Kidney tubule cell (primary cell): ENCODE results near the gene UBE2H.
"Not testable (repeated sequence)": the region's sequence is repeated elsewhere in the genome, so short reads cannot be mapped to it uniquely, and the experiment has no call there.

ENCODE experiments used
- DNase-seq: peaks from one replicate; pipeline ENCODE4 v3.0.0-alpha.2; 2018; ENCODE audit warnings: low spot score

UBE2H gene

GRCh38 chr7:129908181-129908580 lies 44.6 kb downstream of the UBE2H start:
- no peak for DNase-seq

DNA sequence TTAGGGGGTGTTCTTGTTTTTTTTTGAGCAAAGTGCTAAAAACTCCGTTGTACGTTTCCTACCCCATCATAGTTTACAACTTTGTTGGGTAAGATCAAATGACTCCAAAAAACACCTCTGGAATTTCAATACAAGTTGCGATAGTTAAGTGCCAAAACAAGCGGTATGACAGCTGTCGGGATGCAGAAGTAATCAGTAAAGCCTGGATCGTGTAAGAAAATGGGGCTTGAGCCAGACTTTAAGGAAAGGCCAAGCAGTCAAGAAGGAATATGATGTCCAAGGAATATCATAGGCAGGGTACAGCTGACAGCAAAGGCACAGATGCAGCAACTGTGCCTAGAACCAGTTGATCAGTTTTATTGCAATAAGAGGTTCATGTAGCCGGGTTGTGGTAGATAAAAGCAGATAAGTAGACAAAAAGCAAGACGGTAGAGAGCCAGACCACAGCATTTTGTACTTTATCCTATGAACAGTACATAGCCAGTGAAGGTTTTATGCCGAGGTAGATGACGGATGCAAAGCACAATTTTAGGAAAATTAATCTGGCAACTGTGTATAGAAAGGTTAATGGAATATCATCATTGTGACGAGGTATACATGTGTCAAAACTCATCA lies 45.5 kb downstream of the UBE2H start:
- DNase-seq, result no peak

DNA sequence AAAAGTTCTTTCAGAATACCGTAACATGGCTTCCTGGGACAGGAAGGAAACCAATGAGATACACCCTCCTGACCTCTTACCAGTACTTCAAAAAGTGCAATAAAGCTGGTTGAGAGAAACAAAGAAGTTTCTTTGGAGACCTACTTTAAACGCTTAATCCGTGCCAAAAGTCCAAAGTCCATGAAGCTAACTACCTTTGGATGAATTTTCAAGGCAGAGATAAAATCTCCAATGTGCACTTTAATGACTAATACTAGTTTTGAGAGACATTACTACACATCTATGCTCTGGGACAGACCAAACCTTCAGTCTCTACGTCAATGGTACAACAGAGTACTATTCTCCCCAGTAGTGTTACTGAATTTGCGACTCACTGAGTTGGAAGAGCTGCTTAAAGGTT lies 46.1 kb downstream of the UBE2H start:
- peak; percentile 78 for DNase-seq

DNA sequence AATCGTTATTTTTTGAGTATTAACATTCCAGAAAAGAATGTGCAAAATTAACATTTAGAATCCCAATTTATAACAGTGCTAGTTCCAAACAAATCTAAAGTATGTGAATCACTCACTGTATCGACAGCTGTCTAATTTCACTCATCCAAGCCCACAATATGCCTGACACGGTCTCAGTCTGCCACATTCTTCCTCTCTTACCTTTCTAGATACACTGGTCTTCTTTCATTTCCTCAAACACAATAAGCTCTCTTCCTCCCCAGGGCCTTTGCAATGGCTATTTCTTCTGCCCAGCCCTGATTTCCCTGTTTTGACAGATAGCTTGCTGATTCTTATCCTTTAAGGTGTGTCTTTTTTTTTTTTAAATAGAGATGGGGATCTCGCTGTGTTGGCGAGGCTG lies 48.8 kb downstream of the UBE2H start:
- DNase-seq, result no peak

DNA sequence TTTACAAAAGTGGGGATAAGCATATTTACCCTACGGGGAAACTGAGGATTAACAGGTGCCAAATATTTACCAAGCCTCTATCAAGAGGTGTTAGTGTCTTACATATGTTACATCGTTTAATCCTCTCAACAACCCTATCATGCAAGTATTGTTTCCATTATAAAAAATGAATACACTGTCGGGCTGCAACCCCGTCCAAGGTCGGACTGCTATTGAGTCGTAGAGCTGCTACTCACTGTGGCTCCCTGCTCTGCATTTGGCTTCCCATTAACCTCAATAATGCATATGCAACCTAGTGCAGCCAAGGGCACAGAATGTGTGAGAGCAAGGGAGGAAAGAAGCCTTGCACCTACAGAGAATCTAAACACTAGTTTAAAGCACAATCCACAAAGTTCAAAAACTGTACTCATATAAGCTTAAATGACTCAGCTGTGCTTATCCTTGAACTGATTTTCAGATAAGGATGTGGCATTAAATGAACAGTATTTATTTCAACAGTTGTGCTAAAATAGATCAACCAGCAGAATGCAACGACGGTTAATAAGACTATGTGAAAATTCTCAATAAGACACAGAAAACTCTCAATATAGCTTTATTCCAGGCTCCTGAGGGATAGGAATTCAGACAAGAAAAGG lies 49.9 kb downstream of the UBE2H start:
- no peak for DNase-seq

GRCh38 chr7:129898502-129899160 lies 54.1 kb downstream of the UBE2H start:
- no peak for DNase-seq

DNA sequence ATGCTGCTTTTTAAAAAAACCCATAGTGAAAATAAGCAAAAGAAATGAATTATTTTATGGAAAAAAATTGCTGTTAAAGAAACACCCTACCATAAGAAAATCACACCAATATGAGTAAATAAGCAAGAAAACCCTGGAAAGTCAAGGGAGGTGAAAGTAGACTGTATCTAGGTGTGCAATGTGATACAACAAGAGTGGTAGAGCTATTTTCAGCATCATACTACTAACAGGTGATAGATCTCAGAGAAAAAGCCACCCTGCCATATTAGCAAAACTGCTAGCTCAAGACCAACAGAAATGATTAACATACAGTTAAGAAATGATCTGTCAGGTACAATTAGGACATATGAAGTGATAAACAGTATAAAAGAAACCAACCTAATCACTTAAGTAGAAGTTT lies 54.8 kb downstream of the UBE2H start:
- no peak for DNase-seq

DNA sequence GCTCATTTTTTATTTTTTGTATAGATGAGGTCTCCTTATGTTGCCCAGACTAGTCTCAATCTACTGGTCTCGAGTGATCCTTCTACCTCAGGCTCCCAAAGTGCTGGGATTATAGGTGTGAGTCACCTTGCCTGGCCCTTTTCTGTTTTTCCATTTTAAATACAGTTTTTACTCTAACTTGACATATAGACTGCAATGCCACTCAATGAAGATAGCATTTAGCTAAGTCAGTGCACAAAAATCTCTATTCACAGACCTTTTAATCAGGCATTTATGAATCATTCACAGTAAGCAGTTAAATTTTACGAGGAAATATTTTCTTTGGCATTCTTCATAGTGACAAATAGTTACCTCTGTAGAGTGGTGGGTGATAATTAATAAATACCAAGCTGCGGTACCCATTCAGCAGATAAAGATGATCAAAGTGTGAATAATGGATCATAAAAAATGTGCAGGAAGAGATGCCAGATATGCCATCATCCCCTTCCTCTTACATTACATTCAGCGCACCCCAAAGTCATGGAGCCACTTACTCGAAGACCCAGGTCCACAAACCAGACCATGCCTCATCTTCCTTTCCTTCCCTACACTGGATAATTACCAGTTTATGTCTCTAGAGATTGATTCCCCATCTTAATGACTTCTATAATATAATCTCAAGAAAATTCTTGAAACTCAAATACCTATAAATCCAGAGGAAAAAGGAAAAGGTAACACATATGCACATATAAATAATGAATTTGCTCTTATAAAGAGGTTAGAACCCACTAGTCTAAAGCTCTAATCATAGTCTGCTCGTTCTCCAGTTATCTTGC lies 56.0 kb downstream of the UBE2H start:
- peak; percentile 89 for DNase-seq

- not testable (repeated sequence) for DNase-seq
These were observed 58.6 kb downstream of the UBE2H start for GRCh38 chr7:129894184-129894583.

DNA sequence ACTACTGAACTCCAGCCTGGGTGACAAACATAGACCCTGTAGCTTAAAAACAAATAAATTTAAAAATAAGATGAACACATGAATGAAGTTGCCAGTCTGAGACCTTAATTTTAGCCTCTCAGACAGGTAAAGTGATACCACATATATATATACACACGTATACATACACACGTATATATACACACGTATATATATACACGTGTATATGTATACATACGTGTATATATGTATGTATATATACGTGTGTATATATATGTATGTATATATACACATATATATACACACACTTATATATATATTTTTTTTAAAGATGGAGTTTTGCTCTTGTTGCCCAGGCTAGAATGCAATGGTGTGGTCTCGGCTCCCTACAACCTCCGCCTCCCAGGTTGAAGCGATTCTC lies 62.7 kb downstream of the UBE2H start:
- DNase-seq, result no peak

DNA sequence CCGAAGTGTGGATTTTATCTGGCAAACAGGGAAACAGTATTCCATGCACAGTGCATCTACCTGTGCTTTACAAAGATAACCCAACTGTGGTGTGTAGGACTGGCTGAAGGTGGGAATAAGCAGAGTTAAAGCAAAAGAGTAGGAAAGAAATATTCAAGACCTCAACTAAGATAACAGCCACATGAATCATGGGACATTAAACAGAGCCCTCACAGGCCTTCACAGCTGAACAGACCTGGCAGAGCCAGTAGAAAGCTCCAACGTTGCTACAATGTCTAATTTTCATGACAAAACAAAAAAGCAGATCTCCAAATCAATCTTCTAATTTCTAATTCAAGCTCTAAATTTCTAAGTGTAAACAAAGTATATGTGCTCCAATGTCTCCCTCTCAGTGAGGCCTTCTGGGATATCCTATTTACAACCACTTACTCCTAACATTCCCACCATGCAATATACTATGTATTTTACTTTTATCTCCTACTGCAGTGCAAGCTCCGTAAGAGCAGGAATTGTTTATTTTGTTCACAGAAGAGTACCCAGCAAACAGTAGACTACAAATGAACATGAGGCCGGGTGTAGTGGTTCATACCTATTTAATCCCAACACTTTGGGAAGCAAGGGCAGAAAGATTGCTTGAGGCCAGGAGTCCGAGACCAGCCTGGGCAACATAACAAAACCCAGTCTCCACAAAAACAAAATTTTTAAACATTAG lies 63.5 kb downstream of the UBE2H start:
- peak; percentile 47 for DNase-seq

DNA sequence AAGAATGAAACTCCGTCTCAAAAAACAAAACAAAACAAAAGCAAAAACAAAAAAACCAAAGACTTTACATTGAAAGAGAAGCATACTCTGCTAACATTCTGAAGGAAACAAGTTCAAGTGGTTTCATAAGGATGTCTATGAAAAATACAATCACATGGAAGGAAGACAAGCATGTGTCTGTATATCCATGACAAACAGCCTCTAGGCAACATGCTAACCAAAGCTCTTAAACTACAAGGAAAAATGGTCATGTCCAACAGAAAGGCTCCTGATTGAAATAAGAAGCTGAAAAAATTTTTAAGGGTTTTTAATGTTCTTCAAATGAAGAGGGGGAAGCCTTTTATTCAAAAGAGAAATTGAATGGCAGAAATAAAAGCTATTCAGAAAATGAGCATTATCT lies 64.9 kb downstream of the UBE2H start:
- DNase-seq, result no peak

- DNase-seq, result peak; percentile 42
These were observed 66.0 kb downstream of the UBE2H start for GRCh38 chr7:129886818-129887186.

DNA sequence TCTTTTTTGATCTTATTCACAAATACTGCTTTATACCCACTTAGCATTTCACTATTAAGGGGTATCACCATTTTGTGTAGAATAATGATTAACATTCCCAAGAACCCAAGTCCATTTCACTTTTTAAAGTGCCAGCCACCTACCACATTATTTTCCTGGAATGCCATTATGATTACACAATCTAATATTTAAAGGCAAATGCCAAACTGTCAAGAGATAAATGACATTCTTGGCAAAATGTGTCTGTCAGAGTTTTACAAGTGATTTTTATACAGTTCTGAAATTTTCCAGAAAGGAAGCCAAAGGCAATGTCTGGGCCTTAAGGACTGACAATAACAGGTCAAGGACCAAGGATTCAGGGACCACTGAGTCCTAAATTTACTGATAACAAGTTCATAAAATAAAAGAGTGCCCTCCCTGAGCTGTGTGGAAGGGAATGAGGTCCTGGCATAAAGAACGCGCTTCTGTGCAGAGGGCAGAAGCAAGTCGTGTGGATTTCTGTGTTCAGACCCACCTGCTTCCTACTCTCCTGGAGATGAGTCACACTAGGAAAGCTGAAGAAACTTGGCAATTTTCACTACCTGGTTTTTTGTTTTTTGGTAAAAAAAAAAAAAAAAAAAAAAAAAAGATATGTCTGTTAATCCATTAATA lies 66.5 kb downstream of the UBE2H start:
- peak; percentile 43 for DNase-seq

GRCh38 chr7:129884495-129884894 lies 68.3 kb downstream of the UBE2H start:
- no peak for DNase-seq

- DNase-seq, result no peak
These were observed 69.6 kb downstream of the UBE2H start for GRCh38 chr7:129883151-129883550.

DNA sequence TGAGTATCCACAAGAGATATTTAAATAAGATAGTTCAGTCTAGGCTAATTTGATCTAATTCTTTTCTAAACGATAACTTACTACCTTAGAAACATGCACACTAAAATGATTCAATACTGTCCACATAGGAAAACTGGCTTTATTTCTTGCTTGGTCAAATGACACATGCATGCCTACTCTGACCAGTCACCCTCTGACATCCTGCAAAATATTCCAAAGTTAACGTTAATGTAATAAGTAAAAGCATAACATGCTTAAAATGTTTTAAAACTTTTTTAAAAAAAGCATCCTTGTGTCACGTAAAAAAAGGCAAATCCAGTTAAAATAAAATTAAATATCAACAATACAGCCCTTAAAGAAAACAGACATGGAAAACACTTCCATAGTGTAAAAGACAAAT lies 70.2 kb downstream of the UBE2H start:
- DNase-seq, result peak; percentile 47

- no peak for DNase-seq
These were observed 75.5 kb downstream of the UBE2H start for GRCh38 chr7:129877146-129877792.

GRCh38 chr7:129875745-129876411 lies 76.9 kb downstream of the UBE2H start:
- no peak for DNase-seq

GRCh38 chr7:129875160-129875559 lies 77.6 kb downstream of the UBE2H start:
- no peak for DNase-seq

- DNase-seq, result no peak
These were observed 78.0 kb downstream of the UBE2H start for GRCh38 chr7:129874722-129875121.
